Small intestine (tissue), 16 donors: Measurements from ENCODE around the gene HDDC2. TPM values are rescaled to one million over a fixed set of nuclear protein-coding genes. Genes with fewer than 3 reads are reported as not detected.

Experiments used
- DNase-seq, 2 donors: peaks; one replicate each; pipeline versions ENCODE4 v3.0.0 to v3.0.0-alpha.2; 2013
- FAIRE-seq: peaks from 2 replicates; lab custom pipeline; 2012; peaks lifted over from hg19 to GRCh38; lab: Jason Lieb, UNC
- H3K27ac ChIP-seq, 3 donors: one replicate each; pipeline ENCODE4 v1.5.1; 2013; ENCODE audit warnings: low read length in 2 of 3, mild to moderate bottlenecking in 2 of 3, control low read depth in 1 of 3, inconsistent platforms in 1 of 3, low read depth in 1 of 3, moderate library complexity in 1 of 3
- H3K27me3 ChIP-seq, 3 donors: one replicate each; pipeline ENCODE4 v1.6.1; 2013; ENCODE audit warnings: low read length in 3 of 3, inconsistent platforms in 1 of 3; ENCODE audit not compliant: control insufficient read depth in 3 of 3, insufficient read depth in 3 of 3
- H3K36me3 ChIP-seq, 3 donors: one replicate each; pipeline ENCODE4 v1.6.1; 2013; ENCODE audit warnings: low read length in 3 of 3, inconsistent platforms in 1 of 3, low read depth in 1 of 3, mild to moderate bottlenecking in 1 of 3, moderate library complexity in 1 of 3; ENCODE audit not compliant: control insufficient read depth in 3 of 3, insufficient read depth in 2 of 3
- H3K4me1 ChIP-seq, 3 donors: one replicate each; pipeline ENCODE4 v1.6.1; 2013; ENCODE audit warnings: low read length in 2 of 3, inconsistent platforms in 1 of 3, low read depth in 1 of 3, mild to moderate bottlenecking in 1 of 3, moderate library complexity in 1 of 3; ENCODE audit not compliant: control insufficient read depth in 3 of 3, insufficient read depth in 2 of 3
- H3K4me3 ChIP-seq, 3 donors: one replicate each; pipeline ENCODE4 v1.5.1; 2013; ENCODE audit warnings: low read length in 3 of 3, control low read depth in 1 of 3, inconsistent platforms in 1 of 3, low read depth in 1 of 3, mild to moderate bottlenecking in 1 of 3, moderate library complexity in 1 of 3
- H3K9me3 ChIP-seq, 2 donors: one replicate each; pipeline ENCODE4 v1.6.1; 2013; ENCODE audit warnings: low read depth in 1 of 2, low read length in 1 of 2; ENCODE audit not compliant: control insufficient read depth in 2 of 2, insufficient read depth in 1 of 2
- WGBS, 3 donors: extraction: QIAGEN DNeasy Blood & Tissue Kit; methylation state at CpG; one replicate each; pipeline ENCODE4 v1.1.7; 2013; 5-methylcytosine and 5-hydroxymethylcytosine counted together
- long read RNA-seq, 10 donors: transcript quantifications; one replicate each; lab custom pipeline, GENCODE V29; 2026
- polyA plus RNA-seq, 4 donors: library from polyadenylated mRNA; stranded (reverse) in 3 of 4; unstranded in 1 of 4; fragments of 200-250 nt in 3 of 4; fragments of 120-200 nt in 1 of 4; gene quantifications; one replicate each; pipeline versions ENCODE4 v1.2.1 to v1.2.3, GENCODE V29; 2013
- donor health status: healthy with polysubstance abuse.
- donor health status: control.
- donor health status: control.
- donor health status: Bipolar disorder and iron deficiency.
- donor health status: healthy.

HDDC2 gene, protein sequence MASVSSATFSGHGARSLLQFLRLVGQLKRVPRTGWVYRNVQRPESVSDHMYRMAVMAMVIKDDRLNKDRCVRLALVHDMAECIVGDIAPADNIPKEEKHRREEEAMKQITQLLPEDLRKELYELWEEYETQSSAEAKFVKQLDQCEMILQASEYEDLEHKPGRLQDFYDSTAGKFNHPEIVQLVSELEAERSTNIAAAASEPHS
- polyA plus RNA-seq: 10 to 100 TPM; 45.2 to 88.6 (median 68.8) TPM
- long read RNA-seq, donor 1, transcript HDDC2-208 (1 exons, 3,529 nt): minor isoform, 16 of 82 reads
- long read RNA-seq, donor 1, transcript HDDC2-201 (5 exons, 1,350 nt): major isoform, 33 of 82 reads
- long read RNA-seq, donor 1, transcript HDDC2-202 (6 exons, 918 nt): minor isoform, 26 of 82 reads
- long read RNA-seq, donor 1, partial matches to known transcripts: 5 of 82 reads
- long read RNA-seq, donor 1, other reads (novel, unspliced or antisense): 0 of 82 reads
- long read RNA-seq, donor 2, partial matches to known transcripts: 0 of 9 reads
- long read RNA-seq, donor 2, other reads (novel, unspliced or antisense): 0 of 9 reads
- long read RNA-seq, donor 3, transcript HDDC2-202 (6 exons, 918 nt): major isoform, 11 of 28 reads
- long read RNA-seq, donor 3, transcript HDDC2-201 (5 exons, 1,350 nt): minor isoform, 9 of 28 reads
- long read RNA-seq, donor 3, transcript HDDC2-208 (1 exons, 3,529 nt): minor isoform, 8 of 28 reads
- long read RNA-seq, donor 3, partial matches to known transcripts: 0 of 28 reads
- long read RNA-seq, donor 3, other reads (novel, unspliced or antisense): 0 of 28 reads
- long read RNA-seq, donor 4, partial matches to known transcripts: 0 of 2 reads
- long read RNA-seq, donor 4, other reads (novel, unspliced or antisense): 0 of 2 reads
- long read RNA-seq, donor 5, transcript HDDC2-202 (6 exons, 918 nt): minor isoform, 5 of 16 reads
- long read RNA-seq, donor 5, transcript HDDC2-208 (1 exons, 3,529 nt): major isoform, 8 of 16 reads
- long read RNA-seq, donor 5, partial matches to known transcripts: 0 of 16 reads
- long read RNA-seq, donor 5, other reads (novel, unspliced or antisense): 0 of 16 reads
- long read RNA-seq, donor 6, transcript HDDC2-201 (5 exons, 1,350 nt): major isoform, 14 of 32 reads
- long read RNA-seq, donor 6, transcript HDDC2-202 (6 exons, 918 nt): minor isoform, 13 of 32 reads
- long read RNA-seq, donor 6, partial matches to known transcripts: 0 of 32 reads
- long read RNA-seq, donor 6, other reads (novel, unspliced or antisense): 0 of 32 reads
- long read RNA-seq, donor 7, transcript HDDC2-202 (6 exons, 918 nt): minor isoform, 17 of 67 reads
- long read RNA-seq, donor 7, transcript HDDC2-201 (5 exons, 1,350 nt): major isoform, 25 of 67 reads
- long read RNA-seq, donor 7, transcript HDDC2-208 (1 exons, 3,529 nt): minor isoform, 10 of 67 reads
- long read RNA-seq, donor 7, partial matches to known transcripts: 0 of 67 reads
- long read RNA-seq, donor 7, other reads (novel, unspliced or antisense): 12 of 67 reads
- long read RNA-seq, donor 8, partial matches to known transcripts: 0 of 1 reads
- long read RNA-seq, donor 8, other reads (novel, unspliced or antisense): 0 of 1 reads
- long read RNA-seq, donor 9, partial matches to known transcripts: 0 of 6 reads
- long read RNA-seq, donor 9, other reads (novel, unspliced or antisense): 0 of 6 reads
- long read RNA-seq, donor 10, transcript HDDC2-208 (1 exons, 3,529 nt): minor isoform, 5 of 142 reads
- long read RNA-seq, donor 10, transcript HDDC2-202 (6 exons, 918 nt): minor isoform, 18 of 142 reads
- long read RNA-seq, donor 10, transcript HDDC2-201 (5 exons, 1,350 nt): major isoform, 20 of 142 reads
- long read RNA-seq, donor 10, partial matches to known transcripts: 41 of 142 reads
- long read RNA-seq, donor 10, other reads (novel, unspliced or antisense): 58 of 142 reads

DNA sequence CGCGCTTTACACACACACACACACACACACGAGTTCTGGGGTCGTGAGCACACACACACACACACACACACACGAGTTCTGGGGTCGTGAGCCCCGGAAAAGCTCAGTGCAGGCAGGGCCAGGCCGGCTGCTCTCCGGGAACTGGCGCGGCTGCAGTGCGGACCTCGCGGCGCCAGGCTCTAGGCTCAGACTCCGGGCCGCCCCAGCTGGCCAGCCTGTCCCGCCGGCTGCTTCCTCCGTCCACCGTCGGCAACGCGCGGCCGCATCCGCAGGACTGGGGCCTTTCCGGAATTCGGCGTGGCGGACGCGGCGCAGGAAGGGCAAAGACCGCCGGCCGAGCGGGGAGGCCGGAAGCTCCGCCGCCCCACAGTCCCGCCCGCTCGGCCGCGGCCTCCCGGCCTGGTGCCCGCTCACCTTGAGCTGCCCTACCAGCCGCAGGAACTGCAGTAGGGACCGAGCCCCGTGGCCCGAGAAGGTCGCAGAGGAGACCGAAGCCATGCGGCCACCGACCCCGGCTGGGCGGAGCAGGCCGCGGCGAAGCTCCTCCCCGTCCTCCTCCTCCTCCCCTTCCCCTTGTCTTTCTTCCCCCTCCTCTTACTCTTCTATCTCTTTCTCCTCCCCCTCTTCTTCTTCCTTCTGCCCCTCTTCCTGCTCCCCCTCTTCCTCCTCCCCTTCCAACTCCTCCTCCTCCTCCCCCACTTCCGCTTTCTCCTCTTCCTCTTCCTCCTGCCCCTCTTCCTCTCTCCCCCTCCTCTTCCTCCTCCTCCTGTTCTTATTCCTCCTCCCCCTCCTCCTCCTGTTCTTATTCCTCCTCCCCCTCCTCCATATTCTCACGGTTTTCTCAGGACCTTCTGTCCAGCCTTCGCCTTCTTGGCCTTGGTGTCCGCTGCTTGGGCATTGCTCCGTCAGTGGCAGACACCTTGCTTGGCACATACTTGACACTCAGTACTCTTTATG is at the start of gene HDDC2:
Gene HDDC2, minus strand, starts transcription at position 533 of the 957 bp plus-strand sequence. Its CDS starts 35 bp downstream, at position 498.
- H3K27me3 ChIP-seq: no peaks in the 10 kb centered on the region
- peaks cover 0 to 14% (median 3%) of the 10 kb centered on the region in 3 donors for H3K4me1 ChIP-seq
- H3K27ac ChIP-seq: peak within 1 kb of the TSS; percentile 79 to 94 (median 93)
- peaks cover 4 to 8% (median 6%) of the 10 kb centered on the region in 3 donors for H3K36me3 ChIP-seq
- no peaks in the 10 kb centered on the region for H3K9me3 ChIP-seq
- H3K4me3 ChIP-seq: peak within 1 kb of the TSS; percentile 73 to 96 (median 77)
- FAIRE-seq (no peak), DNase-seq (peak; percentile 63 to 88)
- 5 to 6% (median 6%) methylated on average over 46 to 67 of the region's 67 CpGs for WGBS, 3 donors

DNA sequence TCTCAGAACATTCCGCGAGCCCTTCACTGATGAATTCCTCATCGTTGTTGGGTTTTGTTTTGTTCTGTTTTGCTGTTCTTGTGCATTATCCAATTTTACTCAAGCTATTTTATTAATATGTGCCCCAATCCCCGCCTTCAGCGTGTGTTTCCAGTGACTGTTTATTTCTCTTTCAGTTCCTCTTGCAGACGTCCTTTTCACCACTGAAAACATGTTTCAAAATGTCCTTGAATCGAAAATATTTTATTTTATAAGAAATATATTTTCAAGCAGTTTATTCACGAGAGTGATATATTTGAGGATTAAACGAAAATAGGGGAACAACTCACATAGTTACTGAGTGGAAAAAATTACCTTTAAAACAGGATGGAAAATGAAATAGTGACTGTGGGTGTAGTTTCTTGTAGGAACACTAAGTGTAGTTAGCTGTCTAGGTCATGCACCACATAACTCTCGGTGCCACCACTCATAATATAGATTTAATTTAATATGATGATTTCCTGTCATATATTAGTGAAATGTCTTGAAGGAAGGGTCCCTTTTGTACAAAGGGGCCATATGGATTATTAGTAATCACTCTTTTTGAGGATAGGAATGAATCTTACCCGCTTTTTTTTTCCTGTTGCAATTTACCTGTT is 45.3 kb upstream of the HDDC2 start:
- no peak for DNase-seq
- H3K27ac ChIP-seq: peak overlapping the region in 1 of 3 donors; percentile 68
- WGBS, 3 donors: 71 to 77% (median 74%) methylated on average over 11 of the region's 11 CpGs
- no peaks in the 10 kb centered on the region for H3K9me3 ChIP-seq
- peaks cover 0 to 12% (median 0%) of the 10 kb centered on the region in 3 donors for H3K27me3 ChIP-seq
- no peak for FAIRE-seq
- H3K36me3 ChIP-seq: no peaks in the 10 kb centered on the region
- no peaks in the 10 kb centered on the region for H3K4me1 ChIP-seq
- no peak overlapping the region for H3K4me3 ChIP-seq

DNA sequence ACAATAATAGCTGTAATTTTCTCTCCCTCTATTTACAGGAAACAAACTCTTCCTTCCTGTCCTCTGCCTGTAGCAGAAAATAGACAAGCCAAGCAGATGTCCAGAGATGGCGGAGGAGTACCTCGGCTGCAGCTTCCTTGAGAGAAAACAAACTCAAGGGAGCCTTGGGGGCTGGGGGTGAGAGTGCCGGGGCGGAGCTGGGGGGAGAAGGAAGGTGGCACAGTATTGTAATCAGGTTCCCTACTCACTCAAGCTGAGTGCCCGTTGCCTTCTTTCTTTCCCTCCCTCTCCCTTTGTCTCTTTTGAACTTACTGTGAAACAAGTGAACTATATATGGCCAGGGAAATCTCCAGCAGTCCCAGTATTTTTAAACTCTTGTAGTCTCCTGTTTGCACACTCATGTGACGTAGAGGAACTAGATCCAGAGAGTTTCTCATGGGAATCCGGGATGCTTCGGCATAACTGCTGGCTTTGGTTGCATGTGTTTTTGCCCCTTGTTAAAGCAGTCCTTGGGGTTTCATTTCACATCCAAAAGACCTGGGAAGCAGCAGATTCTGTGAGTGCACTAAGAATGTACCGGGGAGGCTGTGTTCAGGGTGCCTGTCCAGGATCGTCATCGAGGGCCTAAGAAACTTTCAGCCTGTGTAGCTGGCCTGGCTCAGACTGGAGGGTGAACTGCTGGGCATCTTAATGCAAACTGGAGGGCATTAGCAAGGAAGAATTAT is 44.6 kb upstream of the HDDC2 start:
- peak overlapping the region in 2 of 3 donors; percentile 20 to 68 for H3K27ac ChIP-seq
- no peaks in the 10 kb centered on the region for H3K36me3 ChIP-seq
- H3K27me3 ChIP-seq: peaks cover 0 to 12% (median 0%) of the 10 kb centered on the region in 3 donors
- H3K4me1 ChIP-seq: no peaks in the 10 kb centered on the region
- WGBS, 3 donors: 42 to 51% (median 48%) methylated on average over 11 of the region's 11 CpGs
- no peaks in the 10 kb centered on the region for H3K9me3 ChIP-seq
- DNase-seq (no peak), FAIRE-seq (no peak)
- no peak overlapping the region for H3K4me3 ChIP-seq

DNA sequence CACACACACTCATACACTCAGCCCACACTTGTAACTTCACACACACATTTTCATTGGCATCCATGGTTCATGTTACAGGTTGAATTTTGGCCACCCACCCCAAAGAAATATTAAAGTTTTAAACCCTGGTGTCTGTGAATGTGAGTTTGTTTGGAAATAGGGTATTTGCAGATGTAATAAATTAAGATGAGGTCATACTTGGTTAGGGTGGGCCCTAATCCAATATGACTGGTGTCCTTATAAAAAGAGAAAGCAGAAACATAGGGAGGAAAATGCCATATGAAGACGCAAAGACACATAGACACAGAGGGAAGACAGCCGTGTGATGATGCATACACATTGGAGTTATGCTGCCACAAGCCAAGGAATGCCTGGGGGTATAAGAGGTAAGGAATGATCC is 39.7 kb upstream of the HDDC2 start:
- no peak for DNase-seq
- Histone ChIP-seq H3K4me1 (no peaks in the 10 kb centered on the region), H3K36me3 (no peaks in the 10 kb centered on the region), H3K9me3 (no peaks in the 10 kb centered on the region), H3K27me3 (peaks cover 0 to 14% (median 0%) of the 10 kb centered on the region in 3 donors), H3K27ac (no peak overlapping the region), H3K4me3 (no peak overlapping the region)
- WGBS, 3 donors: 65 to 76% (median 70%) methylated on average over 2 of the region's 2 CpGs
- no peak for FAIRE-seq

DNA sequence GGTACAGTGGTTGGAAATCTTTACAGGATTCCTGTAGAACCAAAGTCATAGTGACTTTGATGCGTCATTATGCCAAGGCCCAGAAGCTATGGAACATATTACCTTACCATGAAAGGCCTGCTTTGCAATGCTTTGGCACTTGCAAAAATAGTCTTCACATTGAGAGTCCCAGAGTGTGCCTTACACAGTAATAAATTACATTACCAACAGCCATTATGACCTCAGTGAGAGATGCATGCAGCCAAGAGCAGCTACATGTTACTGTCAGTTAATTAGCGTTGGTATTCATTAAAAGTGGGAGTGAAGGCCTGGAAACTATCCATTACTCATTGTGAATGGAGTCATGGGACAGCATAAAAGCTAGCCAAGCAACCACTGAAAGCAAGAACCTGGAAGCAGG is 39.2 kb upstream of the HDDC2 start:
- Histone ChIP-seq H3K4me3 (no peak overlapping the region), H3K27me3 (peaks cover 0 to 10% (median 0%) of the 10 kb centered on the region in 3 donors), H3K36me3 (no peaks in the 10 kb centered on the region), H3K4me1 (no peaks in the 10 kb centered on the region), H3K27ac (no peak overlapping the region), H3K9me3 (no peaks in the 10 kb centered on the region)
- DNase-seq: no peak
- no peak for FAIRE-seq
- 89 to 91% (median 90%) methylated on average over 2 of the region's 2 CpGs for WGBS, 3 donors

DNA sequence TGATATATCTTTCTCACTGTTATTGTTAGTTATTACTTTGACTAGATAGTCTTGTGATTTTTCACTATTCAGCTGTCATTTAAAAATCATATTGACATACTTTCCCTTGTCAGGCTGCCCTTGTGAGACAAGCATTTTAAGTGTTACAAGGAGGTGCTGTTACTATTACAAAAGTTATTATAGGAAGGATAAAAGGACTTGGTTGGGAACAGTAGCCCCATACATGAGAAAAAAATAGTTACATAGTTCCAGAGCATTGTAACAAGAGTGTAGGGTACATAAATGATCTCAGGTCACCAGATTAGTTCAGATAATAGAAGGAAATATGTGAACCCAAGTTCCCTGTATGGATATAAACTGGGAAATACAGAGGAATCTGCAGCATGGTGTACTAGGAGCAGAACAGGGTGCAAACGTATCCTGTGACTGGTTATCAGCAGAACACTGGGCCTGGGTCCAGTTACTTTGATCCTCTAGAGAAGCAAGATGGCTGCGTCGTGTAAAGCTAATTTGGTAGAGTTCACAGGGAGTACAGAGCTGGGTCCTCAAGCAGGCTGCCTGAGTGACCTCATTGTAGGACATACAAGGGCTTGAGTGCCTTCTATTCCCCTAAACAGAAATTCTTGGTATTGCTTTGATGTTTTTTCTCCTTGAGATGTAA is 38.5 kb upstream of the HDDC2 start:
- WGBS, 3 donors: 64 to 77% (median 70%) methylated on average over 3 of the region's 3 CpGs

More for the DNA sequence above, 38.5 kb upstream of the HDDC2 start:
- no peak overlapping the region for H3K4me3 ChIP-seq
- FAIRE-seq: no peak
- no peak for DNase-seq
- no peak overlapping the region for H3K27ac ChIP-seq
- peaks cover 0 to 6% (median 0%) of the 10 kb centered on the region in 3 donors for H3K27me3 ChIP-seq
- no peaks in the 10 kb centered on the region for H3K9me3 ChIP-seq
- no peaks in the 10 kb centered on the region for H3K4me1 ChIP-seq
- H3K36me3 ChIP-seq: no peaks in the 10 kb centered on the region
